Gastroesophageal sphincter (tissue), 3 donors: ENCODE measurements around the gene CIROP.

ENCODE experiments used
- CTCF ChIP-seq, 4 experiments: fragments of 200-600 bp in 2 of 4; fragments of 450-650 bp in 2 of 4; sonication (generic) in 1 of 4; IDR thresholded peaks; one replicate each; pipeline ENCODE4 v1.5.1; 2017 to 2019; ENCODE audit warnings: antibody characterized with exemption in 4 of 4, mild to moderate bottlenecking in 2 of 4, moderate library complexity in 2 of 4
- POLR2A ChIP-seq, 2 donors: fragments of 450-650 bp; IDR thresholded peaks; one replicate each; pipeline ENCODE4 v1.6.1; 2017; ENCODE audit warnings: antibody characterized with exemption in 2 of 2, mild to moderate bottlenecking in 2 of 2, moderate library complexity in 1 of 2

GRCh38 chr14:23137192-23137812 is 32.5 kb upstream of the CIROP start:
- TF ChIP-seq POLR2A (IDR thresholded peaks at IDR 0.05): peak in 1 of 2 donors; percentile 20
- TF ChIP-seq CTCF (IDR thresholded peaks at IDR 0.05): no peak
